Aorta (tissue), 5 donors: Measurements from ENCODE around the gene SPARC. TPM values are rescaled to one million over a fixed set of nuclear protein-coding genes. Genes with fewer than 3 reads are reported as not detected.
"Not testable (repeated sequence)": the region's sequence is repeated elsewhere in the genome, so short reads cannot be mapped to it uniquely, and the experiment has no call there.

ENCODE experiments used
- ATAC-seq: fragments of 200-7000 bp; cut with Tn5 transposase; one replicate; pipeline ENCODE4 v1.9.1; 2022; ENCODE audit warnings: moderate library complexity; ENCODE audit not compliant: low FRiP score
- DNase-seq, 2 donors: peaks; one replicate each; pipeline ENCODE4 v3.0.0-alpha.2; 2020
- H3K27ac ChIP-seq, 2 donors: one replicate each; pipeline ENCODE4 v1.5.1; 2013; ENCODE audit warnings: low read length in 2 of 2, mild to moderate bottlenecking in 2 of 2, moderate library complexity in 2 of 2, control low read depth in 1 of 2, inconsistent platforms in 1 of 2, low read depth in 1 of 2
- H3K27me3 ChIP-seq, 2 donors: one replicate each; pipeline ENCODE4 v1.6.1; 2013; ENCODE audit warnings: control low read depth in 1 of 2, low read length in 1 of 2, mild to moderate bottlenecking in 1 of 2, moderate library complexity in 1 of 2; ENCODE audit not compliant: insufficient read depth in 2 of 2, control insufficient read depth in 1 of 2
- H3K36me3 ChIP-seq, 2 donors: one replicate each; pipeline ENCODE4 v1.6.1; 2013; ENCODE audit warnings: control low read depth in 1 of 2, low read length in 1 of 2, mild to moderate bottlenecking in 1 of 2; ENCODE audit not compliant: insufficient read depth in 2 of 2, control insufficient read depth in 1 of 2
- H3K4me1 ChIP-seq, 2 donors: one replicate each; pipeline ENCODE4 v1.6.1; 2013; ENCODE audit warnings: low read length in 2 of 2, control low read depth in 1 of 2, mild to moderate bottlenecking in 1 of 2, moderate library complexity in 1 of 2; ENCODE audit not compliant: insufficient read depth in 2 of 2, control insufficient read depth in 1 of 2
- H3K4me3 ChIP-seq, 2 donors: one replicate each; pipeline ENCODE4 v1.5.1; 2013; ENCODE audit warnings: low read length in 2 of 2, control low read depth in 1 of 2, mild to moderate bottlenecking in 1 of 2
- H3K9me3 ChIP-seq: one replicate; pipeline ENCODE4 v1.6.1; 2013; ENCODE audit warnings: mild to moderate bottlenecking, low read length; ENCODE audit not compliant: control insufficient read depth
- WGBS, 2 donors: extraction: QIAGEN DNeasy Blood & Tissue Kit; methylation state at CpG; one replicate each; pipeline ENCODE4 v1.1.7; 2013; 5-methylcytosine and 5-hydroxymethylcytosine counted together
- intact Hi-C, 2 donors: fragments of 100-400 bp; cut with DNase I; formaldehyde crosslinking; loops; one replicate each; pipeline versions ENCODE4 v1.14.2 to v1.15.0; 2022
- polyA plus RNA-seq, 2 donors: library from polyadenylated mRNA; stranded (reverse); fragments of 200-250 nt; gene quantifications; one replicate each; pipeline ENCODE4 v1.2.3, GENCODE V29; 2013
- total RNA-seq, 2 donors: library from RNA; stranded (reverse); fragmentation: NEBNext Ultra II Directional; extraction: Animal tissue kit (Norgen Biotek cat#: 25700); gene quantifications; one replicate each; pipeline ENCODE4 v1.2.1, GENCODE V29; 2021
- donor health status: healthy with polysubstance abuse.
- donor health status: Bipolar disorder and iron deficiency.
- donor health status: DM: no; HTN: no; CAD: no.
- donor health status: DM: no; HTN: no; CAD: no.
- donor health status: DM: yes; HTN: yes; CAD: no.

The SPARC gene
- total and polyA plus RNA-seq, 4 donors, result 1,151 to 2,608 (median 1,974) TPM

DNA sequence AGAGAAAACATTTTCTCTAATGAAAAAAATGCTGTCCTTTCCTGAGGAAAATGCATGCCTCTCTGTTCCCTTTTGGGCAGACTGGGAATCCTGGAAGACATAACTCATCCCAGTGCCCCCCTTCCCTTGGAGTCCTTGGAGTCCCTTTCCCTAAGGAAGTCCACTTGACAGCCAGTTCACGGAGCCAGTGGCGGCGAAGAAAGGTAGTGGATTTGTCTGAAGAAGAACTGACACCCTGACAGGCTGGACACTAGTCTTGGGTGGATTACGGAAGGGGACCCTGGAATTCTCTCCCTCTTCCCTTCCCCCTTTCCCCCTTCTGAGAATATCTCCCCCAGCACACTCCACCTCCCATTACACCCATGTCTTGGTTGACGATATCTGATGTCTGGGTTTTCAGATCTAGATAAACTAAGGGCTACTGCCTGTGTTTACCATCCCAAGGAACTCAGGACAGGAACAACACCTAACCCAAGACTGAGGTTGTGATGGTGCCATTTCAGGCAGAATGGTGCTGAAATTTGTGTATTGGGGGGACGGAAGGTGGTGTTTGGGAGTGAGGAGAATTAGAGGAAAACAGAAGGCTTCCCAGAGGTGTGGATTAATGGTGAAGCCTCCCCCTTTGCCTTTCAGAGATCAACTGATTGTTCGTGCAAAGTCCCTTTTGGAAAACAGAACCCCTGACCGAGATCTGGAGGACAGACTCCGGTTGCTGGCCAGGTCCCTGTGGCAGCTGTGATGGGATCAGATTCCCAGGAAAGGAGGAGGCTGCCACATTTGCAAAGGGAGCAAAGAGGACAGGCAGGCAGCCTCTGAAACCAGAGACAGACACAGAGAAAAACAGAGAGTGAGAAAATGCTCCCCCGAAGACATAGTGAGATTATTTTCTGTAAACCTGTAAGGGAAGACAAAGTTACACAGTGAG is 704 bp downstream of the SPARC start:
- Histone ChIP-seq H3K4me1 (peaks cover 10 to 13% of the 10 kb centered on the region in 2 donors), H3K36me3 (peaks cover 0 to 2% of the 10 kb centered on the region in 2 donors), H3K27ac (peak overlapping the region; percentile 78 to 90), H3K4me3 (peak overlapping the region; percentile 60 to 91), H3K9me3 (no peaks in the 10 kb centered on the region), H3K27me3 (no peaks in the 10 kb centered on the region)
- ATAC-seq (no peak), DNase-seq (no peak)
- 1 to 5% methylated on average over 10 of the region's 10 CpGs for WGBS, 2 donors
- intact Hi-C loops, result loop anchor here in 1 of 2 donors (1.0 to 2.0 kb wide), 2 partner anchors 27 to 55 kb away; no protein-coding TSS in a partner anchor

DNA sequence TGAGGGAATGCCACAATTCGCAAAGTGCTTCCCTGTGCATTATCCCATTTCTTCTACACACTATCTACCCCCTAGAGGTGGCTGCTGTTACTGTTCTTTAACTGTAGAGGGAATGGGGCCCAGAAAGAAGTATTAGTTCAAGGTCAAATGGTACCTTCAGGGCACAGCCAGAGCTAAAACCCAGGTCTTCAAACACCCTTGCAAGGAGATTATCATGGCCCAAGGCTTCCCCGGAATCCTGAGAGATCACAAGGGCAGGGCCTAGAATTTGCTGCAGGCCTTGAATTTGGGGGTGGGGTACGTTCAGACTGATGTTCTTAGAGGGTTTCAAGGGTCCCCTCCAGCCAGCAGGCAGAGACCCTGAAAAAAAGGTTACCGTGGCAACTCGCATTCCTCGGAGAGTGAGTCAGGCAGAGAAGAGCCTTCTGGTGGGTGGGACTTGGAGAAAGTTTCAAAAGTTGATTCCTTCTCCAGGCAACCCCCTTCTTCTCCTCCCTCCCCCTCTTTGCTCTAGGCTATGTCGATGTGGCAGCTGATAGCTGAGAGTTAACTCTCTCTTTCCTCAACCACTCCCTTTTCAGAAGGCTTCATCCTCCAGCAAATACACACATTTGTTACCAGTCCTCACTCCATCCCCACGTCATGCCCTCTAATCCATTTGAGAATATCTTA is 1.9 kb downstream of the SPARC start:
- intact Hi-C loops, result loop anchor here in 1 of 2 donors (1.0 kb wide), 1 partner anchor 26 kb away; no protein-coding TSS in a partner anchor
- Histone ChIP-seq H3K9me3 (no peaks in the 10 kb centered on the region), H3K27ac (peak overlapping the region; percentile 91 to 95), H3K4me1 (peaks cover 12 to 17% of the 10 kb centered on the region in 2 donors), H3K36me3 (peaks cover 0 to 2% of the 10 kb centered on the region in 2 donors), H3K27me3 (no peaks in the 10 kb centered on the region), H3K4me3 (peak overlapping the region; percentile 91 to 93)
- ATAC-seq (peak; percentile 80), DNase-seq (peak in 1 of 2 donors; percentile 77)
- WGBS, 2 donors, result 2 to 5% methylated on average over 8 of the region's 8 CpGs

DNA sequence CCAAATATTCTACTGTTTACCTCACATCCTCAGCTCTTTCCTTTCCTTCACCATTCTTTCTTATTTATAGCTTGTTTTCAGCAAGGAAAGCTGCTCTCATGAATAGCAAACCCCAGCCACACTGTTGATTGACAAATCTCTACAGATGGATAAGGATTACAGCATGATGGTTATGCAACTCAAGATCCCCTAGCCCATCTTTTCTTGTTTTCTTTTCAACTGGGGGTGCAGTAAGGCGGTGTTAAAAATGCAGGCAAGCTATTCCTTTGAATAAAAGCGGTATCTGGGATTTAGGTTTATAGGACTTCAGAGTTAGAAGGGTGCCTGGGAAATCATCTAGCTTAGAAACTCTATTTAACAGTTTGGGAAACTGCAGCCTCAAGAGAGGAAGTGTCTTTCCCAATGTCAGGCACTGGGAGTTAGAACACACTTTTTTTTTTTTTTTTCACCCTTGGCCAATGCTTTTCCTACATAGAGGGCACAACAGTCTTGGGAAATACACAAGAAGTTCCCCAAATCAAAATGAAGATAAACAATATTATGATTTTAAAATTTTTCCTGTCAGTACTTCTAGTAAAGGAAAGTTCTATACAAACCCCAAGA is 2.6 kb downstream of the SPARC start:
- 4 to 6% methylated on average over 2 of the region's 2 CpGs for WGBS, 2 donors
- H3K4me1 ChIP-seq, result peaks cover 12 to 17% of the 10 kb centered on the region in 2 donors

DNA sequence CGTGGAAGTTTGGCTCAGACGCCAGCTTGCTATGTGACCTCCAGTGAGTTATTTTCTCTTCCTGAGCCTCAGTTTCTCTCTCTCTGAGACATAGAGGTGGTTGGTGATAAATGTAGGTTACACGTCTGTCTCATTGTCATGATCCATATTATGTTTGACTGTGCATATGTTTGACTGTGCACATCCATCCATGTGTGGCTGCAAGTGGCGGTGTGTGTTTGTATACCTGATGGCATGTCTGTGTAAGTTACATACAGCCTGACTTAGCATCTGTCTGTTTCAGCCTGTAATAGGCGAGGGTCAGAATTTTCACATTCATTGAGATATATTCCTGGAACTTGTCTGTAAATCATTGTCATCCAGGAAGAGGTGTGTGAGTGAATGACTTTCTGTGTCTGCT is 3.3 kb downstream of the SPARC start:
- Histone ChIP-seq H3K36me3 (peaks cover 0 to 2% of the 10 kb centered on the region in 2 donors), H3K27me3 (no peaks in the 10 kb centered on the region), H3K4me1 (peaks cover 12 to 17% of the 10 kb centered on the region in 2 donors), H3K27ac (peak overlapping the region; percentile 85 to 91), H3K9me3 (no peaks in the 10 kb centered on the region), H3K4me3 (peak overlapping the region; percentile 91 to 93)
- DNase-seq, result no peak
- WGBS, 2 donors, result 6 to 8% methylated on average over 5 of the region's 5 CpGs
- intact Hi-C loops, result no loop called here
- ATAC-seq, result no peak

More for the DNA sequence above, 2.6 kb downstream of the SPARC start:
- DNase-seq (no peak), ATAC-seq (no peak)
- peaks cover 0 to 2% of the 10 kb centered on the region in 2 donors for H3K36me3 ChIP-seq
- intact Hi-C loops, result no loop called here
- H3K27ac ChIP-seq, result peak overlapping the region; percentile 17 to 91
- peak overlapping the region; percentile 91 to 93 for H3K4me3 ChIP-seq
- no peaks in the 10 kb centered on the region for H3K27me3 ChIP-seq
- no peaks in the 10 kb centered on the region for H3K9me3 ChIP-seq

DNA sequence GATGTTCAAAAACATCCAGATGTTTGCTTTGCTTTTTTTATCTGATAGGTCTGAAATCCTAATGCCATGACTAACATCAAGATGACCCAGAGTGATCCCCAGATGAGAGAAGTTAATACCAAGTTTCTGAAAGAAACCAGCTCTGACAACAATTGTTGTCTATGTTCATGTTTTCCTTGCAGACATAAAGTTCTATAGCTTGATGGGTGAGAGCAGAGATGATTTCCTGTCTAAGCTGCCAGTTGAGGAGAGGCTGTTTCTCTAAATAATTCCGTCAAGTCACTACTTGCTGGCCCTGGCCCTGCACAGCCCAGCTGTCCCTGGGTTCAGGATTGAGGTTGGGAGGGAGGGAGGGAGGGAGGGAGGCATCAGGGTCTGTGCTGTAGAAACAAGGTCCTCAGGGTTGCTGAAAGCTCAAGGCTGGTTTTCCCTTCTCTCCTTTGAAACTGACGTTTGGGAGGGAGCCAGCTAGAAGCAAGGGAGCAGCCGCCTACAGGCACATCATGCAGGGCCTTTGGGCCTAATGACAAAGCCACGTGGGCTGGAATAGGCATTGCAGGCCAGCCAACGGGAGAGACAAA is 3.9 kb downstream of the SPARC start:
- ATAC-seq (no peak), DNase-seq (no peak)
- Histone ChIP-seq H3K27ac (peak overlapping the region; percentile 18 to 87), H3K36me3 (peaks cover 0 to 2% of the 10 kb centered on the region in 2 donors), H3K4me1 (peaks cover 13 to 17% of the 10 kb centered on the region in 2 donors), H3K9me3 (no peaks in the 10 kb centered on the region), H3K27me3 (no peaks in the 10 kb centered on the region), H3K4me3 (peak overlapping the region in 1 of 2 donors; percentile 11)
- WGBS, 2 donors, result 5 to 8% methylated on average over 5 of the region's 5 CpGs
- intact Hi-C loops, result no loop called here

DNA sequence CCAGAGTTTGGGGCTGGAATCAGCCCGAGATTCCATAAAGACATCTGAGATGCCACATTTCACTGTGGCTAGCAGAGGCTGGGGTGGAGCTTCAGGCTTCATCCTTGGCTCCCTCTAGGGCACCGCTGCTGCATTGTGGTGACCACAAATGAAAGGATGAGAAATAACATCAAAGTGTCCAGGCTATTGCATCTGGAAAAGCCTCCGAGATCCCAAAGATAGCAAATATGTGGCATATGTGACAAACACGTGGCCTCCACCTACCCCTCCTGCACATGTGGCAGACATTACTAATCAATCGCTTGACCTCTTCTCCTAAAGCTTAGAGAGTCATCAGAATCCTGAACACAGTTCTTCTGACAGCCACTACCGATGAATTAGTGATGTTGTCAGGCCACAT is 4.5 kb downstream of the SPARC start:
- Histone ChIP-seq H3K4me1 (peaks cover 16 to 18% of the 10 kb centered on the region in 2 donors), H3K27ac (peak overlapping the region; percentile 12 to 87), H3K9me3 (no peaks in the 10 kb centered on the region), H3K4me3 (peak overlapping the region in 1 of 2 donors; percentile 11), H3K27me3 (no peaks in the 10 kb centered on the region), H3K36me3 (peaks cover 0 to 2% of the 10 kb centered on the region in 2 donors)
- ATAC-seq, result no peak
- no peak for DNase-seq
- intact Hi-C loops, result no loop called here
- WGBS, 2 donors, result 6 to 10% methylated on average over 6 of the region's 6 CpGs

DNA sequence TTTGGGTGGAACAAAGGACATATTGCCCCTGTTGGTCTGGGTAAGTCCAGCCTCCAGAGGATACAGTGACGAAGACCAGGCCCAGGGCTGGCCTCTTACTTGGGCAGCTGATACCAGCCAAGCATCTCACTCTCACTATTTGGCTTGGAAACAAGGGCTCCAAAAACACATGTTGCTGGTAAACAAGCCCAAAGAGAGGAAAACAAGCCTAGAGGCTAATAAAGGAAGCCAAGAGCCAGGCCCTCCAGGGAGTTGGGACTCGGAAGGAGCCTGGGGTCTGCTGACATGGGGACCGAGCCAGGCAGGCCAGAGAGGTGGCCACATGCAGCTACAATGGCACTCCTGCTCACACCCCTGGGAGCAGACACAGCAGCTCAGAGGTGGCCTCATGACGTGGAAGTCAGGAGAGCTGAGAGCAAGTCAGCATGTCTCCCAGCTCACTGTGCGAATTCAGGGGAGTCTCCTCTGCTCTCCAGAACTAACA is 5.7 kb downstream of the SPARC start:
- WGBS, 2 donors, result 7 to 9% methylated on average over 5 of the region's 5 CpGs
- peaks cover 17 to 24% of the 10 kb centered on the region in 2 donors for H3K4me1 ChIP-seq
- no peaks in the 10 kb centered on the region for H3K9me3 ChIP-seq
- peaks cover 0 to 2% of the 10 kb centered on the region in 2 donors for H3K36me3 ChIP-seq
- DNase-seq (no peak), ATAC-seq (peak; percentile 33)
- intact Hi-C loops, result no loop called here
- H3K27me3 ChIP-seq, result no peaks in the 10 kb centered on the region
- H3K27ac ChIP-seq, result peak overlapping the region; percentile 12 to 95
- H3K4me3 ChIP-seq, result no peak overlapping the region

DNA sequence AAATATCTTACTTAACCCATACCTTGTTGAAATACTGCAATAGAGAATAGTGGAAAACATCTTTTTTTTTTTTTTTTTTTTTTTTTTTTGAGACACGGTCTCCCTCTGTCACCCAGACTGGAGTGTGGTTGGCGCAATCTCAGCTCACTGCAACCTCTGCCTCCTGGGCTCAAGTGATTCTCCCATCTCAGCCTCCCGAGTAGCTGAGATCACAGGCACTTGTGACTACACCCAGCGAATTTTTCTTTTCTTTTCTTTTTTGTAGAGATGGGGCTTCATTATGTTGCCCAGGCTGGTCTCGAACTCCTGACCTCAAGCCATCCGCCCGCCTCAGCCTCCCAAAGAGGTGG is 6.6 kb downstream of the SPARC start:
- intact Hi-C loops, H3K27me3 ChIP-seq, H3K9me3 ChIP-seq, H3K36me3 ChIP-seq, DNase-seq, H3K4me3 ChIP-seq, ATAC-seq: not testable (repeated sequence)
- Histone ChIP-seq H3K27ac (peak overlapping the region; percentile 12 to 97), H3K4me1 (peaks cover 18 to 30% of the 10 kb centered on the region in 2 donors)
- WGBS, 2 donors, result 20 to 23% methylated on average over 7 of the region's 7 CpGs
